ENCODE data around the gene ENOX1. TPM values are rescaled to one million over a fixed set of nuclear protein-coding genes. Genes with fewer than 3 reads are reported as not detected.
"Not testable (repeated sequence)": the region's sequence is repeated elsewhere in the genome, so short reads cannot be mapped to it uniquely, and the experiment has no call there.

The ENOX1 gene
- polyA plus RNA-seq, 6 donors from 2014 or later: not detected

DNA sequence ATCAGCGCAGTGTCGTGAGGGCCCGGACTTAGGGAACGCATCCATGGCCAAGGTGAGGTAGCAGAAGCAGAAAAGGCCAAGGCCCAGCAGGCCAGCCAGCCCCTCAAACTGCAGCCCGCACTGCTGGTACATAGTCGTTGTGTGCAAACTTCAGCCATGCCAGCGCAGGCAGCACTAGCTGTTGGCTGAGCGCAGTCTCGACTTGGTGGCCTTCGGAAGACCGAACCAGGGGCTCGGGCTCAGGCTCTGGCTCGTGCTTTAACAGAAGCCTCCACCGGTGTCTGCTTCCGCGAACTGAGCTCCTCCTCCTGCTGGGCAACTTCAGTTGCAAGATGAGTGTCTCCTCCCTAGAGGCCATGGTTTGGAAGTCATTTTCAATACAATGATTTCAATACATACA lies 605.9 kb downstream of the ENOX1 start:
- Mint-ChIP-seq H3K27me3 (peaks cover 0 to 3% (median 0%) of the 10 kb centered on the region in 3 donors), H3K36me3 (no peaks in the 10 kb centered on the region), H3K4me3 (no peak overlapping the region), H3K4me1 (no peaks in the 10 kb centered on the region), H3K27ac (peak overlapping the region in 1 of 6 donors; percentile 69), H3K9me3 (peaks cover 0 to 7% (median 3%) of the 10 kb centered on the region in 7 donors)
- ATAC-seq (ENCODE audit: low read depth in 2 of 2): no peak
- DNase-seq: no peak

DNA sequence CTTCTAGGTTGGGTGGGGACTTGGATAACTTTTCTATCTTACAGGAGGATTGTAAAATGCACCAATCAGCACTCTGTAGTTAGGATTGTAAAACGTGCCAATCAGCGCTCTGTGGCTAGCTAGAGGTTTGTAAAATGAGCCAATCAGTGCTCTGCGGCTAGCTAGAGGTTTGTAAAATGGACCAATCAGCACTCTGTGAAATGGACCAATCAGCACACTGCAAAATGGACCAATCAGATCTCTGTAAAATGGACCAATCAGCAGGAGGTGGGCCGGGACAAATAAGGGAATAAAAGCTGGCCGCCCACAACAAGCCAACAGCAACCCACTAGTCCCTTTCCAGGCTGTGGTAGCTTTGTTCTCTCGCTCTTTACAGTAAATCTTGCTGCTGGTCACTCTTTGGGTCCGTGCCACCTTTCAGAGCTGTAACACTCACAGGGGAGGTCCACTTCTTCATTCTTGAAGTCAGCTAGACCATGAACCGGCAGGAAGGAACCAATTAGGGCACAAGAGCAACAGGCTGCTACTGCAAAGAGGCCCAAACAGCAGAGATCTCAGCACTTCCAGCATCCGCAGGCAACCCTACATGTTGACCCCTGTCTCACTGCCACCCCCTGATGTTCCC lies 606.6 kb downstream of the ENOX1 start:
- no peak for DNase-seq
- no peak overlapping the region for H3K27ac Mint-ChIP-seq
- H3K4me3 Mint-ChIP-seq: no peak overlapping the region
- no peak for ATAC-seq (ENCODE audit: low read depth in 2 of 2)
- no peaks in the 10 kb centered on the region for H3K36me3 Mint-ChIP-seq
- H3K4me1 Mint-ChIP-seq: no peaks in the 10 kb centered on the region
- H3K9me3 Mint-ChIP-seq: peaks cover 0 to 7% (median 3%) of the 10 kb centered on the region in 7 donors
- H3K27me3 Mint-ChIP-seq: peaks cover 0 to 3% (median 0%) of the 10 kb centered on the region in 3 donors

DNA sequence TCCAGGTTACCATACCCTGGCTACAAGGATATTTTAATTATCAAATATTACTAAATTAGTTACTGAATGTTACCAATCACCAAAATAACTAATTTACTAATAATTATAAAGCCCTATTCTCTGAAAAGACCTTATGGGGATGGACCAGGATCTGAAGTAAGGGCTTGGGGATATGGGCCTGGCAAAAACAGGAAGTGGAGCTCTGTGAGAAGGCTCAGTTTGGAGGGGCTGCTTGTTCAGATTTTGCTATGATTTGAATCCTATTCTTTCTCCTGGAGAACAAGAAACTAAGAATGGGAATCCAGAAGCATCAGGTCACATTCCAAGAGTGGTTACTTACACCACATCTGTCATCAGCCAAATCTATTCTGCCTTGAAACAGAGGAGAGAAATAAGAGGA lies 615.3 kb downstream of the ENOX1 start:
- Mint-ChIP-seq H3K27ac (no peak overlapping the region), H3K36me3 (no peaks in the 10 kb centered on the region), H3K27me3 (peaks cover 4 to 13% (median 8%) of the 10 kb centered on the region in 3 donors), H3K4me3 (no peak overlapping the region), H3K4me1 (no peaks in the 10 kb centered on the region), H3K9me3 (peaks cover 0 to 2% (median 0%) of the 10 kb centered on the region in 7 donors)
- no peak for ATAC-seq (ENCODE audit: low read depth in 2 of 2)
- DNase-seq: no peak

DNA sequence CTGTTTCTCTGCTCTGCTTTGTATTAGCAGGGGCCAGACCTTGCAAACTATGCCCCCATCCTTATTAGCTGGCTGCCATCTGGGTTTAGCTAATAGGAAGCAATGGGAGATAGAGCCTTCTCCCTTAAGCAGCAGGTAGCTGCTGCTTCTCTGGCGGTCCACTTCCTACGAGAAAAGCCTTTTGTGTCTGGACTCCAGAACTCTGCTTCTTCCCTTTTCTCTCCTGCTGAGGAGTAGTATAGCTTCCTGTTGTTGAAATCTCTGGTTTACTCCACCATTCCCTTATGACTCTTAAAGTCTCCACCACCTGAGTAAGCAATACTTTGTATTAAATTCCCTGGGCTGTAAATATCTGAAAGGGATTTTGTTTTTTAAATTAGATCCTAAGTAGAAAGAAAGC lies 616.3 kb downstream of the ENOX1 start:
- Mint-ChIP-seq H3K9me3 (peaks cover 0 to 11% (median 7%) of the 10 kb centered on the region in 7 donors), H3K4me3 (no peak overlapping the region), H3K27me3 (peaks cover 4 to 13% (median 8%) of the 10 kb centered on the region in 3 donors), H3K4me1 (no peaks in the 10 kb centered on the region), H3K36me3 (no peaks in the 10 kb centered on the region), H3K27ac (peak overlapping the region in 1 of 6 donors; percentile 67)
- ATAC-seq (ENCODE audit: low read depth in 2 of 2) (no peak), DNase-seq (no peak)

DNA sequence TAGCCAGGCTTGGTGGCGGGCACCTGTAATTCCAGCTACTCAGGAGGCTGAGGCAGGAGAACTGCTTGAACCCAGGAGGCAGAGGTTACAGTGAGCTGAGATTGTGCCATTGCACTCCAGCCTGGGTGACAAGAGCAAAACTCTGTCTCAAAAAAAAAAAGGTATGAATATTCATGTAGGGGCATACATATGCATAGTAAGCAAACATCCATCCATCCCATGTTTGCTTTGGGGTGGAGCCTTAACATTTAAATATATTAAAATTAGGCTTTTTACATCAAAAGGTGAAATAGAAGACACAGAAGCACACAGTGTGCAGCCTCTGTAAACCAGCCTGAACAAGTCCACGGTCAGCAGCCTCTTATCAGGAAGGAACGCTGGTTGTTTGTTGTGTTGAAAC lies 618.3 kb downstream of the ENOX1 start:
- peaks cover 0 to 28% (median 16%) of the 10 kb centered on the region in 7 donors for H3K9me3 Mint-ChIP-seq
- H3K36me3 Mint-ChIP-seq; H3K4me1 Mint-ChIP-seq; ATAC-seq (ENCODE audit: low read depth in 2 of 2); H3K4me3 Mint-ChIP-seq; DNase-seq; H3K27ac Mint-ChIP-seq: not testable (repeated sequence)
- H3K27me3 Mint-ChIP-seq: peaks cover 4 to 13% (median 8%) of the 10 kb centered on the region in 3 donors

DNA sequence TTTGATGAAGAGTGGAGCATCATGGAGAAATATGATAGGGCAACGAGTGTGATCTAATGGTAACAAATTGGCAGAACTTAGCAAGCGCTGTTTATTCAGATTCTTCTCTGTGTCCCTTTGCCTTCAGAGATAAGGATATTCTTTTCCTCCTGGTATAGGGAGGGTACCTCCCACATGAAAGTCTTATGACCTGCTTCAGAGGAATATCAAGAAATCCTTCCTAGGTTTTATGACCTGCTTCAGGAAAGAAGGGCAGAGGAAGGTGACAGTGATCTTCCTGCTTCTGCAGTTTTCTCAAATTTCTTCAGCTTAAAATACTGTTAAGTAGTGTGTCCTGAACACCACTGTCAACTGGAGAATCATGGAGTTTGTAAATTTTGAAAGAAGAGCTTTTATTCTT lies 619.0 kb downstream of the ENOX1 start:
- H3K36me3 Mint-ChIP-seq: no peaks in the 10 kb centered on the region
- H3K4me3 Mint-ChIP-seq: no peak overlapping the region
- DNase-seq (no peak), ATAC-seq (ENCODE audit: low read depth in 2 of 2) (no peak)
- H3K27ac Mint-ChIP-seq: no peak overlapping the region
- H3K27me3 Mint-ChIP-seq: peaks cover 4 to 13% (median 8%) of the 10 kb centered on the region in 3 donors
- H3K9me3 Mint-ChIP-seq: peaks cover 0 to 31% (median 18%) of the 10 kb centered on the region in 7 donors
- H3K4me1 Mint-ChIP-seq: no peaks in the 10 kb centered on the region

DNA sequence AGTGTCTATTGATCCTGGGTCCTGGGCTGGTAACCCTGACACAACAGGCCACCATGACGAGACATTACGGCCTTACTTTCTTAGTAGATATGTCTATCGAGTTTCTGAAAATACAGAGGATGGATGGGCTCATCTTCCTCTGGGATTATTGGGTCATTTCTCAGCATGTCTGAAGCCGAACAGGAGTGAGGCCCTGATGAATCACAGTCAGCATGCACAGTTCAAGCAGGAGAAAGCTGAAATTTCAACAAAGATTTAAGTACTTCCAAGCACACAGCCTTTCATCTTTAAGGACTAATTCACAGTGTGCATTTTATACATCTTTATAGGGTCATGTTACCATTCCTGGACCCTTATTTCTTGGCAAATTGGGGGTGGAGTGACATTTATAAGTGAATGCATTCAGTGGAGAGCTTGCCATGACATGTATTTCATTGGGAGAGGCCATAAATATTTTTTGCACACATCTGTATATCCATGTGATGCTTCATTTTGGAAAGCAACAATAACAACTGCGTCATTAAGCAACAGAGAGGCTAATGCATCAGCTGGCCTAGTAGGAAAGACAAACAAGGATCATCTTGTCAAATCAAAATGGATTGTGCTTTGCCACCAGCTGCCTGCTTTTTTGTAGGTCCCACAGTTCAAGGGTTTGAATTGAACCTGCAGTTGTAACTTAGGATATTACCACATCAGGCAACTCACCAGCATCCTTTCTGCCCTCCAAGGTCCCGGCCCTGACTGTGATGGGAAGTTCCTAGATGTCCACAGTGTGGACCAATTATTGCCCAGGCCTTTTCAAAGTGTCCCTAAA lies 619.9 kb downstream of the ENOX1 start:
- no peak for DNase-seq
- Mint-ChIP-seq H3K4me3 (no peak overlapping the region), H3K4me1 (no peaks in the 10 kb centered on the region), H3K9me3 (peaks cover 0 to 31% (median 18%) of the 10 kb centered on the region in 7 donors), H3K36me3 (no peaks in the 10 kb centered on the region), H3K27me3 (peaks cover 4 to 13% (median 8%) of the 10 kb centered on the region in 3 donors), H3K27ac (no peak overlapping the region)
- ATAC-seq (ENCODE audit: low read depth in 2 of 2): no peak

Other genes with a start within 250 kb of the ENOX1 start
- gene CCDC122, start 92.8 kb upstream of the ENOX1 start, polyA plus RNA-seq (ENCODE audit: low read depth in 6 of 6): 10 to 100 TPM in 2 of 6 donors, 1 to 10 TPM in 4; 5.1 to 24.4 (median 8.1) TPM
- 1 to 10 TPM in 5 of 6 donors, under 1 TPM in 1; 0.45 to 5.9 (median 1.6) TPM for gene LACC1, start 92.9 kb upstream of the ENOX1 start, polyA plus RNA-seq (ENCODE audit: low read depth in 6 of 6)